ENCODE results near the gene ISL2.

DNA sequence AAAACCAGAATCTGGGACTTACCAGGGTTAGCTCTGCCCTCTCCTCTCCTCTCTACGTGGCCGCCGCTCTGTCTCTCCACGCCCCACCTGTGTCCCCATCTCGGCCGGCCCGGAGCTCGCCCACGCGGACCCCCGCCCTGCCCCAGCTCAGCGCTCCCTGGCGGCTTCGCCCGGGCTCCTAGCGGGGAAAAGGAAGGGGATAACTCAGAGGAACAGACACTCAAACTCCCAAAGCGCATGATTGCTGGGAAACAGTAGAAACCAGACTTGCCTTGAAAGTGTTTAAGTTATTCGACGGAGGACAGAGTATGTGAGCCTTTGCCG, 5.4 kb downstream of the ISL2 start:
- TF ChIP-seq CTCF (IDR thresholded peaks at IDR 0.05; ENCODE audit: low read length) (no peak), EZH2 (IDR thresholded peaks at IDR 0.05; ENCODE audit: borderline replicate concordance, low read length) (no peak)
